ENCODE data around the gene RABL2A.
"Not testable (repeated sequence)": the region's sequence is repeated elsewhere in the genome, so short reads cannot be mapped to it uniquely, and the experiment has no call there.

RABL2A gene

GRCh38 chr2:113609822-113610221 is 17.2 kb upstream of the RABL2A start:
- not testable (repeated sequence) for DNase-seq (ENCODE audit: low spot score)

- DNase-seq (ENCODE audit: low spot score) = not testable (repeated sequence)
Measured at GRCh38 chr2:113621002-113621401, 6.1 kb upstream of the RABL2A start.

GRCh38 chr2:113625906-113626305 is 1.2 kb upstream of the RABL2A start:
- DNase-seq (ENCODE audit: low spot score) = not testable (repeated sequence)

GRCh38 chr2:113632849-113633345 is 5.8 kb downstream of the RABL2A start:
- not testable (repeated sequence) for DNase-seq (ENCODE audit: low spot score)

GRCh38 chr2:113635358-113635757 is 8.3 kb downstream of the RABL2A start:
- DNase-seq (ENCODE audit: low spot score) = not testable (repeated sequence)

GRCh38 chr2:113636226-113636625 is 9.2 kb downstream of the RABL2A start:
- DNase-seq (ENCODE audit: low spot score) = not testable (repeated sequence)

- not testable (repeated sequence) for DNase-seq (ENCODE audit: low spot score)
Measured at GRCh38 chr2:113638084-113638483, 11.0 kb downstream of the RABL2A start.

- DNase-seq (ENCODE audit: low spot score) = not testable (repeated sequence)
Measured at GRCh38 chr2:113646217-113646616, 19.2 kb downstream of the RABL2A start.

GRCh38 chr2:113650834-113651815 is 24.1 kb downstream of the RABL2A start:
- DNase-seq (ENCODE audit: low spot score) = not testable (repeated sequence)

- not testable (repeated sequence) for DNase-seq (ENCODE audit: low spot score)
Measured at GRCh38 chr2:113652599-113652998, 25.5 kb downstream of the RABL2A start.

- DNase-seq (ENCODE audit: low spot score) = peak; percentile 48
Measured at GRCh38 chr2:113656031-113656624, 29.1 kb downstream of the RABL2A start.

- not testable (repeated sequence) for DNase-seq (ENCODE audit: low spot score)
Measured at GRCh38 chr2:113657735-113658134, 30.7 kb downstream of the RABL2A start.

- DNase-seq (ENCODE audit: low spot score) = not testable (repeated sequence)
Measured at GRCh38 chr2:113663285-113664060, 36.4 kb downstream of the RABL2A start.

- not testable (repeated sequence) for DNase-seq (ENCODE audit: low spot score)
Measured at GRCh38 chr2:113664761-113665533, 37.9 kb downstream of the RABL2A start.

- DNase-seq (ENCODE audit: low spot score) = not testable (repeated sequence)
Measured at GRCh38 chr2:113669013-113669412, 41.9 kb downstream of the RABL2A start.

GRCh38 chr2:113672326-113672932 is 45.4 kb downstream of the RABL2A start:
- DNase-seq (ENCODE audit: low spot score) = no peak

GRCh38 chr2:113675875-113676274 is 48.8 kb downstream of the RABL2A start:
- DNase-seq (ENCODE audit: low spot score) = no peak

GRCh38 chr2:113676623-113677266 is 49.7 kb downstream of the RABL2A start:
- no peak for DNase-seq (ENCODE audit: low spot score)

- DNase-seq (ENCODE audit: low spot score) = no peak
Measured at GRCh38 chr2:113677330-113677729, 50.3 kb downstream of the RABL2A start.

- no peak for DNase-seq (ENCODE audit: low spot score)
Measured at GRCh38 chr2:113679457-113679856, 52.4 kb downstream of the RABL2A start.

All from SW480 (cell line).